ENCODE measurements around the gene OSBPL2. TPM values are rescaled to one million over a fixed set of nuclear protein-coding genes. Genes with fewer than 3 reads are reported as not detected.

Gene OSBPL2
- total RNA-seq, 4 donors from 2014 or later: 36.6 to 57.3 (median 46.7) TPM

DNA sequence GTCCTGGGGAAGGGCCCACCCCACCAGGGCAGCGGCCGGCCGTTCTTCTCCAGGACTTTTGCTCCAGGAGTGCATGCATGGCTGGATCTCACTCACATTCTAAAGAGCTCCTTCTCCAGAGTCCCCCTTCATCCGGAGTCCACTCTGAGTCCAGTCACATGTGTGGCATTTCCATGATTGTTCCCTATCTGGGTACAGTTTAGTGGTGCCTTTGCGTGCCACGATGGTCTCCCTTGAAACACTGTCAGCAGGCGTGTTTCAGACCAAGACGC, 20.9 kb downstream of the OSBPL2 start:
- Histone ChIP-seq H3K36me3 (peaks cover 0 to 78% of the 10 kb centered on the region in 2 donors), H3K27ac (peak overlapping the region in 1 of 4 donors; percentile 25), H3K4me3 (no peak overlapping the region), H3K4me1 (peaks cover 0 to 18% (median 3%) of the 10 kb centered on the region in 3 donors), H3K9me3 (no peaks in the 10 kb centered on the region), H3K27me3 (no peaks in the 10 kb centered on the region)
- TF ChIP-seq, protein P1, sequence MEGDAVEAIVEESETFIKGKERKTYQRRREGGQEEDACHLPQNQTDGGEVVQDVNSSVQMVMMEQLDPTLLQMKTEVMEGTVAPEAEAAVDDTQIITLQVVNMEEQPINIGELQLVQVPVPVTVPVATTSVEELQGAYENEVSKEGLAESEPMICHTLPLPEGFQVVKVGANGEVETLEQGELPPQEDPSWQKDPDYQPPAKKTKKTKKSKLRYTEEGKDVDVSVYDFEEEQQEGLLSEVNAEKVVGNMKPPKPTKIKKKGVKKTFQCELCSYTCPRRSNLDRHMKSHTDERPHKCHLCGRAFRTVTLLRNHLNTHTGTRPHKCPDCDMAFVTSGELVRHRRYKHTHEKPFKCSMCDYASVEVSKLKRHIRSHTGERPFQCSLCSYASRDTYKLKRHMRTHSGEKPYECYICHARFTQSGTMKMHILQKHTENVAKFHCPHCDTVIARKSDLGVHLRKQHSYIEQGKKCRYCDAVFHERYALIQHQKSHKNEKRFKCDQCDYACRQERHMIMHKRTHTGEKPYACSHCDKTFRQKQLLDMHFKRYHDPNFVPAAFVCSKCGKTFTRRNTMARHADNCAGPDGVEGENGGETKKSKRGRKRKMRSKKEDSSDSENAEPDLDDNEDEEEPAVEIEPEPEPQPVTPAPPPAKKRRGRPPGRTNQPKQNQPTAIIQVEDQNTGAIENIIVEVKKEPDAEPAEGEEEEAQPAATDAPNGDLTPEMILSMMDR (IDR thresholded peaks at IDR 0.05): no peak
- TF ChIP-seq POLR2A (IDR thresholded peaks at IDR 0.05) (no peak), POLR2AphosphoS5 (IDR thresholded peaks at IDR 0.05) (no peak), EP300 (IDR thresholded peaks at IDR 0.05) (no peak)
- ATAC-seq: no peak
- 83% methylated on average over 3 of the region's 8 CpGs; no CpG with 5 or more reads in 1 of the 2 donors for WGBS, 2 donors (ENCODE audit: low coverage in 1 of 2)

DNA sequence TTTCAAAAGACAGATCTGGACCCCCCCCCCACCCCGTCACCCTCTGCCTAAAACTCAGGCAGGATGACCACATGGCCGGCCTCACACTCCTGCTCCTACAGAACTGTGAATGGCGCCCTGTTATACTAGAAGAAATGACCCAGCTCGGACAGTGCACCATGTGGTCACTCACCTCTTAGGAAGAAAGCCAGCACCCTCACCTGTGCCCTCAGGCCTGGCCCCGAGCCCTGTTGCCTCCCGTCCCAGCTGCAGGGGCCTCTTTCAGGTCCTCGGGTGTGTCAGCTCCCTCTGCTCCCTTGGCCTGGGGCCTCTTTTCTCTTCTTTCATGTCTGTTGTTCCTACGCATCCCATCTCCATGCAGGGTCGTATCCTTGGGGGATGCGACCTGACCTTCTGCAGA, 23.7 kb downstream of the OSBPL2 start:
- Histone ChIP-seq H3K4me1 (peaks cover 0 to 18% (median 3%) of the 10 kb centered on the region in 3 donors), H3K27ac (no peak overlapping the region), H3K4me3 (no peak overlapping the region), H3K9me3 (no peaks in the 10 kb centered on the region), H3K36me3 (peaks cover 0 to 93% of the 10 kb centered on the region in 2 donors), H3K27me3 (no peaks in the 10 kb centered on the region)
- ATAC-seq: no peak
- no peak for TF ChIP-seq POLR2AphosphoS5 (IDR thresholded peaks at IDR 0.05)
- TF ChIP-seq, protein P1 (IDR thresholded peaks at IDR 0.05): no peak
- no peak for TF ChIP-seq POLR2A (IDR thresholded peaks at IDR 0.05)
- TF ChIP-seq EP300 (IDR thresholded peaks at IDR 0.05): no peak
- WGBS, 2 donors (ENCODE audit: low coverage in 1 of 2): 92% methylated on average over 6 of the region's 10 CpGs; no CpG with 5 or more reads in 1 of the 2 donors

DNA sequence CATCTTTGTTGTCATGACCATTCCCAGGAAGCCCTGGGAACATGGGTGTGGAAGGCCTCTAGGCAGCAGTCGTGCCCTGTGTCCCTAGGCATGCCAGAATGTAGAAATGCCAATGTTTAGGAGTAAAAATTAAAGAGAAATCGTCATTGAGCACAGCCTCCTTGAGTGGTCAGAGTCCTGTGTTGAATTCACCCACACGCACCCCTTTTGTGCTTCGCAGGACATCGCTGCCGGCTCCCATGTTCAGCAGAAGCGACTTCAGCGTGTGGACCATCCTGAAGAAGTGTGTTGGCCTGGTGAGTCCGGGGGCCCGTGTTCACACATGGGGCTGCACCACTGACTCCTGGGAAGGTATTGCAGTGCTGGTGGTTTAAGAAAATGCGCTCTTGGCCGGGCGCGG, 25.1 kb downstream of the OSBPL2 start:
- 97 to 100% methylated on average over 2 to 7 of the region's 14 CpGs for WGBS, 2 donors (ENCODE audit: low coverage in 1 of 2)
- H3K27ac ChIP-seq: no peak overlapping the region
- ATAC-seq: no peak
- no peaks in the 10 kb centered on the region for H3K27me3 ChIP-seq
- H3K4me3 ChIP-seq: no peak overlapping the region
- H3K9me3 ChIP-seq: no peaks in the 10 kb centered on the region
- peaks cover 0 to 93% of the 10 kb centered on the region in 2 donors for H3K36me3 ChIP-seq
- H3K4me1 ChIP-seq: peaks cover 0 to 10% (median 3%) of the 10 kb centered on the region in 3 donors
- no peak for TF ChIP-seq POLR2A (IDR thresholded peaks at IDR 0.05)
- TF ChIP-seq, protein P1 (IDR thresholded peaks at IDR 0.05): no peak

DNA sequence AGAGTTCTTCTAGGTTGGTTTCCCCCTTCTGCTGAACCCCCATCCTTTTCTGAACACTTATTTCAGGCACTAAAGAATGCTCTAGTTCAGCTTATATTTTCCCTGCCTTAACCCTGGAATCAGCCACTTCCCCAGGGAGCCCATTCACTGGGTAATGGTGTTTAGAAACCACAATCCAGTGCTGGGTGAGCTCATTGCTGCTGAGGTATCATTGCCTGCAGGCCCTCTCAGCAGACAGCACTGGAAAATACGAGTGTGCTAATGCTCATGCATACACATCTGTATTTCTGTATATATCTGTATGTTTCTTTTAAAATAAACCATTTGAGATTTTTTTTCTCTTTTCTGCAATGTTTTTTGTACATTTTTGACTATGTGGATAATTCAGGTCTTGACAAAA, 27.0 kb downstream of the OSBPL2 start:
- WGBS, 2 donors (ENCODE audit: low coverage in 1 of 2): 77 to 100% methylated on average over 1 of the region's 1 CpG
- no peak overlapping the region for H3K4me3 ChIP-seq
- no peak for ATAC-seq
- no peaks in the 10 kb centered on the region for H3K9me3 ChIP-seq
- H3K4me1 ChIP-seq: no peaks in the 10 kb centered on the region
- no peaks in the 10 kb centered on the region for H3K27me3 ChIP-seq
- H3K27ac ChIP-seq: no peak overlapping the region
- peaks cover 0 to 96% of the 10 kb centered on the region in 2 donors for H3K36me3 ChIP-seq
- TF ChIP-seq POLR2AphosphoS5 (IDR thresholded peaks at IDR 0.05) (no peak), EP300 (IDR thresholded peaks at IDR 0.05) (no peak)
- TF ChIP-seq, protein P1 (IDR thresholded peaks at IDR 0.05): no peak

DNA sequence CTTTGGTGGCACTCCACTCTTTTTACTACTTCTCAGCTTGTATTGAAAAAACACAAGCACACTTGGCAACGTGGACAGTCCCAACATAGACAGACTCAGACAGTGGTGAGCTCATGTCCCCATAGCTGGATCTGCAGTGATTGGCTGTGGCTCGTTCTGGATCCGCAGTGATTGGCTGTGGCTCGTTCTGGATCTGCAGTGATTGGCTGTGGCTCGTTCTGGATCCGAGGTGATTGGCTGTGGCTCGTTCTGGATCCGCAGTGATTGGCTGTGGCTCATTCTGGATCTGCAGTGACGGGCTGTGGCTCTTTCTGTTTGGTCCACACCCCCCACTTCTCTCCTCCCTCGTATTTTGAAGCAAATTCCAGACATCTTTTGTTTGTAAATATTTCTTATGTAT, 28.0 kb downstream of the OSBPL2 start:
- no peak for ATAC-seq
- Histone ChIP-seq H3K4me3 (no peak overlapping the region), H3K4me1 (no peaks in the 10 kb centered on the region), H3K27ac (no peak overlapping the region), H3K27me3 (no peaks in the 10 kb centered on the region), H3K9me3 (no peaks in the 10 kb centered on the region), H3K36me3 (peaks cover 0 to 91% of the 10 kb centered on the region in 2 donors)
- 91 to 94% methylated on average over 8 to 9 of the region's 10 CpGs for WGBS, 2 donors (ENCODE audit: low coverage in 1 of 2)
- TF ChIP-seq, protein P1 (IDR thresholded peaks at IDR 0.05): no peak
- no peak for TF ChIP-seq EP300 (IDR thresholded peaks at IDR 0.05)
- TF ChIP-seq POLR2AphosphoS5 (IDR thresholded peaks at IDR 0.05): no peak
- TF ChIP-seq POLR2A (IDR thresholded peaks at IDR 0.05): no peak
